GM21717 (cell line): ENCODE data around the gene ARAF.
A peak's percentile ranks its signal among the peaks of the same experiment; 100 is the strongest.
"Not testable (repeated sequence)": the region's sequence is repeated elsewhere in the genome, so short reads cannot be mapped to it uniquely, and the experiment has no call there.

Experiments
- ATAC-seq: cut with Tn5 transposase; IDR thresholded peaks from one replicate; pipeline ENCODE4 v1.9.1; 2021; ENCODE audit warnings: mild to moderate bottlenecking, moderate library complexity; ENCODE audit not compliant: unreplicated experiment

ARAF gene

DNA sequence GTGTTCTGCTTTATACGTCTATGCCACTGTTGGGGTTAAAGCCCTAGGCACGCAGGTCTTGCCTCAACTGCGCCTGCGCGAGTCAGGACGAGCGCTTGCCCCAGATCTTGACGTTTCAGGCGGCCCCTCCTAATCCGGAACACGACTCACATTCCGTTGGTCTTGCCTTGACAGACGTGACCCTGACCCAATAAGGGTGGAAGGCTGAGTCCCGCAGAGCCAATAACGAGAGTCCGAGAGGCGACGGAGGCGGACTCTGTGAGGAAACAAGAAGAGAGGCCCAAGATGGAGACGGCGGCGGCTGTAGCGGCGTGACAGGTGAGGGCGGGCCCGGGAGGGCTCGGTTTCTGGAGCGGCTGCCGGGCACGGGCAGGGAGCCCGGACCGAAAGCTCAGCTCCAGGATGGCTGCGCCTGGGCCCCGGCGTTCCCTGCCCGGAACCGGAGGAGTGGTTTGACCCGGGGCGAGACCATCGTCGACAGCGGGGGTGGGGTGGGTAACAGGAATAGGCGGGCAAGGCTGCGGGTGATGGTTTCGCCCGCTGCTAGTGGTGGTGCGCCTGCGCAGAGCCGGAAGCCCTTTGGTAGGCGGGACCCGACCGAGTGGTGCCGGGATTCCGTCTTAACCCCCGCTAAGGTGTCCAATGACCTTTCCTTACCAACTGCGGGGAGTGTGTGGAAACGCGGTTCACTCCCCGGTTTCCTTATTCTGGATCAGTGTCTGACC lies at the start of gene ARAF:
Gene ARAF, plus strand, starts transcription at position 272 of the 725 bp plus-strand sequence. CDS start 1,763 bp downstream, outside the sequence.
- peak; percentile 85 for ATAC-seq

DNA sequence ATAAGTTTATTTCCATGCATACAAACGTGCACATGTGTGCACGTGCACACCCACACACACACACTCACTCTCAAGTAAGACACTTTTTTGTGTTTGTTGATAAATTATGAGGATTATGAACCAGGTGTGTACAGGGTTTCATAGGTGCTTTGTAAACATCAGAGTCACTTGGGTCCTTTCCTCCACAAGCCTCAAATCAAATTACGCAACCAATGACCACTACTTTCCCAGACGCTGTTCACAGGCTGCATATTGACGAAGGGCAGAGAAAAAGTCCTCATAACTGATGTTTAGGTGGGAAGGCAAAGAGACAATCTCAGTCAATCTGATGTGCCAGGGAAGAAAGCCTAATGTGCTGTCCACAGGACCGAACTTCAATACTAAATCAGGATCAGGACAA lies 48.6 kb upstream of the ARAF start:
- ATAC-seq = not testable (repeated sequence)

DNA sequence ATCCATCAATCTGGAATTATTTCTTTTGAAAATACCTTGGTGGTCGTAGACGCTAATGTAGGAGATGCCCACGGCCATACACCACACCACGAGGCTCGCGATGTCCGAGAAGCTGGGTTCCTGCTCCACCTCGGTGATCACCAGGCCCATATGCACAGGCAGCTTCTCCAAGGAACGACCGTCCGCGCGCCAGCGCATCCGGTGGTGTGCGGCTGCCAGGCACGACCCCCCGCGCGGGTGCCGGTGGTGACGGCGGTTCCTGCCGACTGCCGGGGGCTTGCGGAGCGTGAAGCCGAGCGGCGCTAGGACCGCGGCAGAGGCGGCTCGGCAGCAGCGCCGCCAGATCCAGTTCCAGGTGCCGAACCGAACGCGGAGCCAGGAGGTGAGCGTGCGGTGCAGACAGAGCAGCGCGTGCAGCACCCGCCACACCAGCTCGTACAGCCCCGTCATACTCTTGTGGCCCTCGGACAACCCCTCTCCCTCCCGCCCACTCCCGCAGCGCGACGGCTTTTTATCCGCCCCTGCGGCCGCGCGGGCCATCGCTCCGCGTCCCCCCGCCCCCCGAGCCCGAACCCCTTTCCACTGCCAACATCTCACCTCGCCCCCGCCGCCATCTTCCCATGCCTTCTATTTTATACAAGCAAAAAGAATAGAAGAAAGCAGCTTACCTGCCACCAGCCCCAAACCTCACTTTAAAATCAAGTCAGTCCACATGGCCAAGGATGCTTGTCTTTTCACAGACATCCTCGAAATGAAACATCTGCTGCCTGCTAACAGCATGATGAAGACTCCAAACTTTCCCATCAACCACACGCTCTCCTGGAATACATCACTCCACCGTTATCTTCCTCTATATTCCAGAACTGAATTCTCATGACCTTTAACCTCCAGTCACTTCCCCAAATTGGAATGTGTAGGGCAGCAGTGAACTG lies 47.7 kb upstream of the ARAF start:
- not testable (repeated sequence) for ATAC-seq

DNA sequence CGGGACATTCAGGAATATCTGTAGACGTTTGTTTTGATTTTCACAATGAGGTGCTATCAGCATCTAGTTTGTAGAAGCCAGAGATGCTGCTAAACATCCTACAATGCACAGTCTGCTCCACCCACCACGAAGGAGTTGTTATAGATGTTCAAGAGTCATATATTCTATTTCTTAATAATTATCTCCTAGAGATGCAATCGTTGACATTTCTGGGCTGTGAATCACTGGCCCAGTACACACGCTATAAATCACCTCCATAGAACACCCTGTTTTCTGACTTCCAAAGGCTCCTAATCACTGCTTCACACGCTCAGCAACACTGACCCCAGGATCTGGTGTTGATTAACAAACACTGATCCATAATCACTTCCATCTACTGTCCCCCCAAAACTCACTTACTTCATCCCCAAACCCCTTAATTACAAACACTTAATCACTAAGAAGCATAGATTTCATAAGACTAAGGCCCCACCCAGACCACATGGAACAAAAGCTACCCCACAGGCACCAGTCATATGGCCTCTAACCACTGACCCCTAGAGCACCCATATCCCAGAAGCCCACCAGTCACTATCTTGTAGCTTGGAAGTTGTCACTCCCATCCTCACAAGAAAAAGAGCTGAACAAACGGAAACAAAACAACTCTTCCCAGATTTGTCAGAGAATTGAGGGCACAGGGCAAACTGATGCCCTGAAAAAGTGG lies 46.3 kb upstream of the ARAF start:
- ATAC-seq = no peak

DNA sequence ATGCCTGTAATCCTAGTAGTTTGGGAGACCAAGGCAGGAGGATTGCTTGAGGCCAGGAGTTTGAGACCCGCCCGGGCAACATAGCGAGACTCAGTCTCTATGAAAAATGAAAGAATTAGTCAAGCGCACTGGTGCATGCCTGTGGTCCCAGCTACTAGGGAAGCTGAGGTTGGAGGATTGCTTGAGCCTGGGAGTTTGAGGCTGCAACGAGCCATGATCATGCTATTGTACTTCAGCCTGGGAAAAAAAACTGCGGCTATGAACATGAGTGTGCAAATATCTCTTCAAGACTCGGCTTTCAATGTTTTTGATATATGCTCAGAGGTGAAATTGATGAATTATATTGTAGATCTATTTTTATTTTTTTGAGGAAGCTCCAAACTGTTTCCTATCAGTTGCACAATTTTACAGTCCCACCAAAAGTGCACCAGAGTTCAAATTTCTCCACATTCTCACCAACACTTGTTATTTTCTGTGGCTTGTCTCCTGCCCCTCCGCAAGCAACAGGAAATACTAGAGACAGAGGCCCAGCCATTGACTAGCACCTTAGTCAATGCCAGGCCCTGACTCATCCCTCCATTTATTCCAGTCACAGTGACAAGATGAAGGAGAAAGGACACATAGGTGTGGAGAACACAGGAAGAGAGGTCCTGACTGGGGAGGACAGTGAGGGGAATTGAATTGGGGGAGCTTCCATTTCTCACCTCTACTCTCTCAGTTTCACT lies 44.9 kb upstream of the ARAF start:
- no peak for ATAC-seq

DNA sequence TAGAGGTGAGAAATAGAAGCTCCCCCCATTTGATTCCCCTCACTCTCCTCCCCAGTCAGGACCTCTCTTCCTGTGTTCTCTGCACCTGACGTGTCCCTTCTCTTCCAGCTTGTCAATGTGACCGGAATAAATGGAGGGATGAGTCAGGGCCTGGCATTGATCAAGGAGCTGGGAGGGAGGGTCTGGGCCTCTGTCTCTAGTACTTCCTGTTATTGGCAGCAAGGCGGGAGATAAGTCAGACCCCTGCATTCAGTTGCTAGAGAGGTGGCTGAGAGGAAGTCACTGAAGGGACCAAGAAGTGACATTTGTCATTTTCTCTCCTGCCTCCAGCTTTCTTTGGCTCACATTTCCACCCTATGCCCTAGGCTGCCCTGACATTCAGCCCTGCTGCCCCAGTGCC lies 42.9 kb upstream of the ARAF start:
- ATAC-seq = no peak

DNA sequence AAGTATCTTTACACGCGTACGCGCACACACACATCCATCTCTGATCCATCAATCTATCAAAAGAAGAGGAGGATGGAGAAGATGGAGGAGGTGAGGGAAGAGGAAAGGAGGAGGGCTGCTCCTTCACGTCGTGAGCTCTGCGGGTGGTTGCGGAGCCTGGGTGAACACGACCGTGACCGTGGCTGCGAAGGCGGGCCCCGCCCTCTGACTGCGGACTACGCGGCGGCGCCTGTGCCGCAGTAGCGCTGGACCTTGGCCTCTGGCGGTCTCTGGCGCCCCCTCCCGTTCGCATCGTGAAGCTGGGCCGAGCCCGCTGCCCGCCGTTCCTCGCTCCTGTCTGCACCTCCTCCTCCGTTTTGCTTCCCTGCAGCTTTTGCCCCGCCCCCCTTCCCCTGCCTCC lies 37.7 kb upstream of the ARAF start:
- peak; percentile 82 for ATAC-seq

DNA sequence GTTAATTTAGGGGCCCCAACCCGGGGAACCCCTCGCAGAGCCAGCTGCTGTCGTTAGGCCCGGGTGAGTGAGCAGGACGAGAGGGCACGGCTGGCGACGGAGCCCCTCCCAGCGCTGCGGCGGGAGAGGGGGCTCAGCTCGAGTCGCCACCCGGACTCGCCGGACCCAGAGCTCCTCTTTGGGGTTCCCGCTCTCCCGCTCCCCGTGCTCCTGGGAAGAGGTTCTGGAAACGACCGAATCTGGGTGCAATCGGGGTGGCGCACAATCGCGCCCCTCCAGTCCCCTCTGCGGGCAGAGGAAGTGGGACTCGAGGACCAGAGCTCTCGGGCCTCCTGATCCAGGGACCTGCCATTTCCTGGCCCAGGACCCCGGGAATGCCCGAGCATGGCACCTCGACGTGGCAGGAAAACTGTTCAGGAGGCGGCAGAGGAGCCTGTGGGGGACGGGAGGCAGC lies 37.3 kb upstream of the ARAF start:
- no peak for ATAC-seq

DNA sequence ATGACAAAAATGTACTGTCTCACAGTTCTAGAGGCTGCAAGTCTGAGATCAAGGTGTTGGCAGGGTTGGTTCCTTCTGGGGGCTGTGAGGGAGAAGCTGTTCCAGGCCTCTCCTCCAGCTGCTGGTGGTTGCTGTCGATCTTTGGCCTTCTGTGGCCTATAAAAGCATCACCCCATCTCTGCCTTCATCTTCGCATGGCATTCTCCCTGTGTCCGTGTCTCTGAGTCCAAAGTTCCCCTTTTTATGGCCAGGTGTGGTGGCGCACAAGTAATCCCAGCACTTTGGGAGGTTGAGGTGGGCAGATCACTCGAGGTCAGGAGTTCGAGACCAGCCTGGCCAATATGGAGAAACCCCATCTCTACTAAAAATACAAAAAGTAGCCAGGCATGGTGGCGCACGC lies 31.5 kb upstream of the ARAF start:
- no peak for ATAC-seq

DNA sequence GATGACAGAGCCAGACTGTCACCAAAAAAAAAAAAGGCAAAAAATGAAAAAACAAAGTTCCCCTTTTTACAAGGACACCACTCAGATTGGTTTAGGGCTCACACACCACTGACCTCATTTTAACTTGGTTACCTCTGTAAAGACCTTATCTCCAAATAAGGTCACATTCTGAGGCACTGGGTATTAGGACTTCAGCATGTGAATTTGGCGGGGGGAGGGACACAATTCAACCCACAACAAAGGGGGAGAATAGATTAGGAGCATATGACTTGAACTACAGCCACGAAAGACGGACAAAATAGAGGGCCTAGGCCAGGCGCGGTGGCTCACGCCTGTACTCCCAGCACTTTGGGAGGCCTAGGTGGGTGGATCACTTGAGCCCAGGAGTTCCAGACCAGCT lies 31.0 kb upstream of the ARAF start:
- ATAC-seq = no peak

DNA sequence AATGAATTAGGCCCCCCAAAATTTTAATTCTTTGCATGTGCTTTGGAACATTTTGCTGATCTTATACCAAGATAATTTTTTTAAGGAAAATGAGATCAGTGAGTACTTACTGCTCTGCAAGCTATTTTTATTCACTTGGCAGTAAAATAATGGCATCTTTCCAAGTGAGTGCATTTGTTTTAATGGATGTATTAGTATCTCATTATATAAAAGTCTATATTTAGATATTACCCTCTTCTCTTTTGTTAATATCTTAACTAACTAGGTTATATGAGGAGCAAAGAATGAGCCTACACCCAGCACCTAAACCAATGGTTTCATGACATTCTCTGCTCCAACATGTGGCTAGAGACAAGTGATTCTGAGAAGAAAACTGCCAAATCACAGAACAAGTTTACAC lies 21.1 kb upstream of the ARAF start:
- ATAC-seq = no peak

DNA sequence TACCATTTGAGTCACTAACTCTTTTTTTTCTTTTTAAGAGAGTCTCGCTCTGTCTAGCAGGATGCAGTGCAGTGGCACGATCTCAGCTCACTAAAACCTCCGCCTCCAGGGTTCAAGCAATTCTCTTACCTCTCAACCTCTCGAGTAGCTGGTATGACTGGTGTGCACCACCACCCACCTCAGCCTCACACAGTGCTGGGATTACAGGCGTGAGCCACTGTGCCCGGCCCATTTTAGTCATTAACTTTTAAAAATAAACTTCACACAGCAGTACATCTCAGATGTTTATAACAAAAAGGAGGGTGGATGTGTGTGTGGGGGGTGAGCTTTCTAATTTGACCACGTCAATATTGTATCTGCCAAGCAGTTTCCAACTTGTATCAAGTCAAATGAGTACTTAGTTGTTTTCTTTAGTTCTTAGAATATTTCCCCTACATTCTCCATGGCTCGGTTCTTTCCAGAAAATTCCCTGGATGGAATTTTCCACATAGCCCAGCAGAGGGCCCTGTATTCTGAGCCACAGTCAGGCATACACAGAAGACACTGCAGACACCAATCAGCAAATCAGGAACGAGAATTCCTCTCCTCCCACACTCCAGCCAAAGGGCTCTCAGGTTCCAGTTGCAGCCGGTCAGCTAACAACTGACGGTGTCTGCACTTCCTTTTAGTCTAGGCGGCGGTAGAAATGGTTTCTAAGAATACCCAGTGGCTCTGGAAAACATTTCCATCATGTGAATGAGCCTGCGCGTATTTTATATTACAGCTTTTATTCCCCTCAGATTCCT lies 20.1 kb upstream of the ARAF start:
- ATAC-seq = no peak

DNA sequence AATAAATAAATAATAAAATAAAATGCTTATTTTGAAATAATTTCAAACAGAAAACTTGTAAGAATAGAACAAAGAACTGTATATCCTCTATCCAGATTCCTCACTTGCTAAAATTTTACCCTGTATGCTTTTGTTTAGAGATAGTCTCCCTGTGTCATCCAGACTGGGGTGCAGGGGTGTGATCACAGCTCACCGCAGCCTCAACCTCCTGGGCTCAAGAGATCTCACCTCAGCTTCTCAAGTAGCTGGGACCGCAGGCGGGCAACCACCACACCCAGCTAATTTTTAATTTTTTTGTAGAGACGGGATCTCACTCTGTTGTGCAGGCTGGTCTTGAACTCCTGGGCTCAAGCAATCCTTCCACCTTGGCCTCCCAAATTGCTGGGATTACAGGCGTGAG lies 17.5 kb upstream of the ARAF start:
- no peak for ATAC-seq

DNA sequence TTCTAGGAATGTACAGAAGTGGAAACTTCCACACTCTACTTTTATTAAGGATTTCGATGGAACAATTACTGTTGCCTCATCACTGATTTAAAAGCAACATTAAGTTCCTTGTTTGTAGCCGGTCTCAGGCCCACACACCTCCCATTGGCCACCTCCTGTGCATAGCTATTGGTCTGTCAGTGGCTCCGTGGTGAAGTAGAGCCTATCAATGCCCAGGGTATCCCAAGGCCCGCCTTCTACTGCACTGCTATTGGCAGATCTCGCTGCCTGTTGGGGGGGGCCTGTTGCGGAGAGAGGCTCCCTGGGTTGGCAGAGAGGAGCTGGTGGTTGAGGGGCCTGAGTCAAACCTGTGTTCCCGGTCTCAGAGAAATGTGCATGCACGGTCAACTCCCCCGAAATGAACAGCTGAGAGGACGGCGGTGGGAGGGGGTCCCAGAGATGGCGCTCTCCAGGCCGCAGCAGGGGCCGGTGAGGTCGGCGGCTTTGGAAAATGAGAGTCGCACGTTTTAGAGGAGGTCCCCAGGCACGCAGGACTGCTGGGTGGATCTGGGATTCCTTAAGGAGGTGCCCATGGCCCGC lies 4.9 kb upstream of the ARAF start:
- peak; percentile 87 for ATAC-seq

DNA sequence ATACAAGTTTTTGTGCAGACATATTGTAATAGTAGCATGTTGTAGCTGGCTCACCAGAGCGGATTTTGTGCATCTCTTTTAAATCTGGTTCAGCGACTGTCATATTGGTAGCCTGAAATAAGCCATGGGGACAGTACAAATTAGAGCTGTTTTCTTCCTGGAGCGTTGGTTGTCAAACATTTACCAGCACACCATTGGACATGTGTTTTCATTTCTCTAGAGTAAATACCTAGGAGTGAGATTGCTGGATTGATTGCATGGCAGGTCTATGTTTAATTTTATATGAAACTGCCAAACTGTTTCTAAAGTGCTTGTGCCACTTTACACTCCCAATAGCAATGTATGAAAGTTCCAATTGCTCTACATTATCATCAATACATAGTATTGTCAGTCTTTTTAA lies 2.6 kb upstream of the ARAF start:
- ATAC-seq = no peak

DNA sequence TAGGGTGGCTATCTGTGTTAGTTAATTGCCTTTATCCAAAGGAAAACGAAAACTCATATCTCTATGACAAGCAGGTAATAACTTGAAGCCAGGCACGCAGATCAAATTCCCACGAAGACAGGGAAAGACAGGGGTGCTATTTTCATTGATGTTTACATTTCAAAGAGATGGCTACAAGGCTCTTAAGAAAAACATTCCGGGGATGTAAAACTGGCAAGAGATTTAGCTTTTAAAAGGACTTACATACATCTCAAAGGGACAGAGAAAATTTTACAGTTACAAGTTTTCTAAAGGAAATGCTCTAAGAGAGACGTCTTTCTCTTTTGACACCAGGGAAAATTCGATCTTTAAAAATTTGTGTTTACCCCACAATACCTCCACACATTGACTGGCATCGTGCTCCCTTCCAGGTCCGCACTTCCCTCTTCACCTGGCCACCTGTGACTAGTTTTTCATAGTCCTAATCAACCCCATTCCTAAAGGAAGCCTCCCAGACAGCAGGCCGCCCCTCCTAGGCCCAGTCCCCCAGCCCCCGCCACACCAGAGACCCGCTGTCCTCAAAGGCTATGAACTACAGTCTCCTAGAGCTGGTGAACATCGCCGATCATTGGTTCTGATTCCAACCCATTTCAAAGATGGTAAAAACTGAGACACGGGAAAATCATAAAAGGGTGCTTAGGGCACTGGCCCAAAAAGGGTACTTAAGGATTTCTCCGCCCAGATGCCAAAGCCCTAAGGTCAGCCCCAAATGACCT lies 649 bp upstream of the ARAF start:
- ATAC-seq = peak; percentile 1

DNA sequence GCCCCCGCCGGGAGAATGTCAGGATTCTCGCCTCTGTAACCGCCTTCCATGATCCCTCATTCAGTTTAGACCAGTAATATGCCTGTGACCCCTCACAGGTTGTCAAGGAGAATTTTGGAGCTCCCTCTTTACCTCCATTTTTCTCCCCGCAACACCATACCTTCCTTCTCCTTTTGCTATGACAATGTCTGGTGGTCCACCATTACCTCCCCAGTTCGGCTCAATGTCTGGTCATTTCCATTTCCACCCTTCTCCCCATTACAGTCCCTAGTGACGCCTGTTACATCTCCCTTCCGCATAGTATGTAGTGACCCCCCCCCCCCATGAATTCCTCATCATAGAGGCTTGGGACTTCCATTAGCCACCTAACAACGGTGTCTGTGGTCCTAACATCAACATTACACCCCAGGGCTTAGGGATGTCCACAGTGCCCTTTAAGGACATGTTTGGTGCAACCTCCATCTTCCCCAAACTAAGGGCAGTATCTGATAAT lies 700 bp downstream of the ARAF start:
- ATAC-seq = no peak

DNA sequence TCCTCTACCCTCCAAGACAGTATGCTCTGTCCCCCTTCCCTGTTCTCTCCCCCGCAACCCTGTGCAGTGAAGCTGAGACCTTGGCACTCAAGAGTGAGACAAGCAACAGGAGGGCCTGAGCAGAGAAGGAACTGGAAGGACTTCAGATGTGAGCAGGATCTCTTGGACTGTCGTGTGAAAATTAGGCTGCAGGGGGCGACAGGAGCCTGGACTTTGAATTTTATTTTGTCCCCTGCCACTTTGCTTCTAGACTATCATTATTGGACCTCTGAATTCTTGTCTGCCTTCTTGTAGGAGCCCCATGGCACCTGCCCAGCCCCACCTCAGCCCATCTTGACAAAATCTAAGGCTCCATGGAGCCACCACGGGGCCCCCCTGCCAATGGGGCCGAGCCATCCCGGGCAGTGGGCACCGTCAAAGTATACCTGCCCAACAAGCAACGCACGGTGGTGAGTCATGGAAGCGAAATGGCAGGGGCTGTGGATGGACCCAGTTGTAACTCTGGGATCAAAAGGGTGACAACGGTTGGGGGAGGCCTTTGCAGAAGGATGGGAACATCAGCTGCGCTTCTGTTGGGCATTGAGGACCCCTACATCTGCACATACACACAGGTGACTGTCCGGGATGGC lies 1.7 kb downstream of the ARAF start:
- ATAC-seq = no peak
